PFSK-1 (cell line): ENCODE measurements around the gene IFT122.

Experiments used
- FOXP2 ChIP-seq: optimal IDR thresholded peaks from 2 replicates; pipeline ENCODE3; 2011; ENCODE audit warnings: borderline replicate concordance, control low read depth, inconsistent platforms; ENCODE audit not compliant: insufficient read depth; ENCODE audit errors: extremely low read length, extremely low read depth
- POLR2AphosphoS5 ChIP-seq: IDR thresholded peaks from 2 replicates; pipeline ENCODE4 v1.6.1; 2012; ENCODE audit warnings: low read depth, mild to moderate bottlenecking, control low read depth, low read length, moderate library complexity
- REST ChIP-seq, 2 experiments: IDR thresholded peaks; 2 replicates each; pipeline versions ENCODE4 v1.6.1 to v1.8.0; 2011 to 2012; ENCODE audit warnings: low read depth in 2 of 2, low read length in 2 of 2, control low read depth in 1 of 2, inconsistent platforms in 1 of 2, mild to moderate bottlenecking in 1 of 2, moderate library complexity in 1 of 2; ENCODE audit not compliant: insufficient read depth in 1 of 2
- SIN3A ChIP-seq: IDR thresholded peaks from 2 replicates; pipeline ENCODE4 v1.6.1; 2012; ENCODE audit warnings: mild to moderate bottlenecking, low read length, moderate library complexity, borderline replicate concordance; ENCODE audit not compliant: insufficient read depth
- TAF1 ChIP-seq: IDR thresholded peaks from 2 replicates; pipeline ENCODE4 v1.6.1; 2012; ENCODE audit warnings: low read length, control low read depth, borderline replicate concordance; ENCODE audit not compliant: insufficient read depth

IFT122 gene

GRCh38 chr3:129560269-129560787 is 120.3 kb downstream of the IFT122 start:
- TF ChIP-seq REST (IDR thresholded peaks at IDR 0.05; ENCODE audit: insufficient read depth in 1 of 2, low read depth in 2 of 2, low read length in 2 of 2) (no peak), FOXP2 (no peak), POLR2AphosphoS5 (no peak), TAF1 (no peak), SIN3A (no peak)

GRCh38 chr3:129560911-129561594 is 121.0 kb downstream of the IFT122 start:
- TF ChIP-seq POLR2AphosphoS5 (no peak), FOXP2 (no peak), SIN3A (no peak), TAF1 (no peak), REST (IDR thresholded peaks at IDR 0.05; ENCODE audit: insufficient read depth in 1 of 2, low read depth in 2 of 2, low read length in 2 of 2) (no peak)

- TF ChIP-seq TAF1 (no peak), FOXP2 (no peak), SIN3A (no peak), POLR2AphosphoS5 (no peak), REST (IDR thresholded peaks at IDR 0.05; ENCODE audit: insufficient read depth in 1 of 2, low read depth in 2 of 2, low read length in 2 of 2) (no peak)
Observed at GRCh38 chr3:129561619-129562248, 121.7 kb downstream of the IFT122 start.

- no peak for TF ChIP-seq REST (IDR thresholded peaks at IDR 0.05; ENCODE audit: insufficient read depth in 1 of 2, low read depth in 2 of 2, low read length in 2 of 2)
- no peak for TF ChIP-seq SIN3A
- TF ChIP-seq TAF1: no peak
- no peak for TF ChIP-seq FOXP2
- no peak for TF ChIP-seq POLR2AphosphoS5
Observed at GRCh38 chr3:129562803-129563202, 122.8 kb downstream of the IFT122 start.
